CD4-positive, alpha-beta T cell treated with Interleukin-4 for 4 hours (primary cell): ENCODE data around the gene ATAD1.
"Not testable (repeated sequence)": the region's sequence is repeated elsewhere in the genome, so short reads cannot be mapped to it uniquely, and the experiment has no call there.

Source experiments
- DNase-seq: peaks from one replicate; pipeline ENCODE4 v3.0.0-alpha.2; 2020

ATAD1 gene

GRCh38 chr10:87845624-87845998, 27.6 kb upstream of the ATAD1 start:
- no peak for DNase-seq

GRCh38 chr10:87844837-87845623, 27.0 kb upstream of the ATAD1 start:
- DNase-seq = no peak

- DNase-seq = no peak
Measured at GRCh38 chr10:87843714-87844113, 25.7 kb upstream of the ATAD1 start.

- DNase-seq = no peak
Measured at GRCh38 chr10:87842776-87843497, 24.9 kb upstream of the ATAD1 start.

GRCh38 chr10:87842220-87842641, 24.2 kb upstream of the ATAD1 start:
- no peak for DNase-seq

GRCh38 chr10:87841186-87841585, 23.2 kb upstream of the ATAD1 start:
- DNase-seq = no peak

GRCh38 chr10:87838650-87839049, 20.6 kb upstream of the ATAD1 start:
- DNase-seq = no peak

GRCh38 chr10:87837445-87837844, 19.4 kb upstream of the ATAD1 start:
- DNase-seq = no peak

GRCh38 chr10:87836098-87836497, 18.1 kb upstream of the ATAD1 start:
- DNase-seq = no peak

- DNase-seq = no peak
Measured at GRCh38 chr10:87829986-87830729, 12.1 kb upstream of the ATAD1 start.

- DNase-seq = not testable (repeated sequence)
Measured at GRCh38 chr10:87829051-87829450, 11.0 kb upstream of the ATAD1 start.

- DNase-seq = no peak
Measured at GRCh38 chr10:87827681-87828080, 9.7 kb upstream of the ATAD1 start.

GRCh38 chr10:87826653-87827052, 8.6 kb upstream of the ATAD1 start:
- no peak for DNase-seq

GRCh38 chr10:87819289-87819585, 1.2 kb upstream of the ATAD1 start:
- no peak for DNase-seq

GRCh38 chr10:87818505-87819288, 671 bp upstream of the ATAD1 start:
- DNase-seq = peak; percentile 68

GRCh38 chr10:87816898-87817608, 973 bp downstream of the ATAD1 start:
- no peak for DNase-seq

GRCh38 chr10:87816163-87816897, 1.7 kb downstream of the ATAD1 start:
- DNase-seq = no peak

GRCh38 chr10:87804939-87805569, 13.0 kb downstream of the ATAD1 start:
- no peak for DNase-seq

- DNase-seq = no peak
Measured at GRCh38 chr10:87803831-87804230, 14.2 kb downstream of the ATAD1 start.

- DNase-seq = no peak
Measured at GRCh38 chr10:87803328-87803727, 14.7 kb downstream of the ATAD1 start.

- not testable (repeated sequence) for DNase-seq
Measured at GRCh38 chr10:87801813-87802435, 16.1 kb downstream of the ATAD1 start.
